ENCODE data around the gene ANP32A. TPM values are rescaled to one million over a fixed set of nuclear protein-coding genes. Genes with fewer than 3 reads are reported as not detected.

The ANP32A gene
- total and polyA plus RNA-seq, 9 of the 15 experiments (the other 6 are each of a cell fraction or from before 2014, with no cell fraction given) = 13.2 to 656 (median 210) TPM

GRCh38 chr15:68818066-68818768 lies 2.5 kb downstream of the ANP32A start (continued):
- TF ChIP-seq NFE2L1 (tag; IDR thresholded peaks at IDR 0.05; ENCODE audit: borderline replicate concordance, low read depth) = no peak
- peak; percentile 83 to 90 (median 84) for TF ChIP-seq YY1 (IDR thresholded peaks at IDR 0.05; ENCODE audit: borderline replicate concordance in 1 of 3, control insufficient read depth in 1 of 3, extremely low read depth in 1 of 3, insufficient read depth in 3 of 3, insufficient read length in 1 of 3, insufficient replicate concordance in 2 of 3, low read depth in 1 of 3, low read length in 2 of 3)
- TF ChIP-seq RBBP5 (IDR thresholded peaks at IDR 0.05; ENCODE audit: borderline replicate concordance, insufficient read depth, low read length, poor library complexity, severe bottlenecking) = peak; percentile 27
- TF ChIP-seq GTF2E2 (tag; IDR thresholded peaks at IDR 0.05) = peak; percentile 45; the same call in 1 of the 2 replicates
- peak in 1 of 2 experiments; percentile 58; a peak in 2 of 4 replicates for TF ChIP-seq HDAC1 (IDR thresholded peaks at IDR 0.05)
- peak; percentile 88 for TF ChIP-seq VEZF1 (CRISPR knock-in tag; IDR thresholded peaks at IDR 0.05)

Data from K562 (cell line).